K562 (cell line): Measurements from ENCODE around the gene ADGRD1. TPM values are rescaled to one million over a fixed set of nuclear protein-coding genes. Genes with fewer than 3 reads are reported as not detected.

ENCODE experiments used
- ATAC-seq: fragments of 200-7000 bp; cut with Tn5 transposase; 3 replicates; pipeline ENCODE4 v1.9.1; 2020; ENCODE audit warnings: moderate library complexity
- BruUV-seq: library from RNA; stranded (reverse); fragments of 400-500 nt; replicated peaks from 2 replicates; lab custom pipeline; 2021; lab: Mats Ljungman, UMichigan
- CTCF ChIA-PET: fragments of 300-600 bp; formaldehyde crosslinking; extraction: SDS; loops from one replicate; lab custom pipeline; 2021; ENCODE audit warnings: low intra/inter-chr PET ratio; lab: Yijun Ruan, JAX
- POLR2A ChIA-PET: fragments of 300-600, 350-650 bp; sonication (Branson Sonifier 250); formaldehyde crosslinking; extraction: SDS; loops from one replicate; lab custom pipeline; 2021; ENCODE audit warnings: antibody characterized with exemption, inconsistent platforms; lab: Yijun Ruan, JAX
- DNase-seq, 4 experiments: peaks; one replicate each; pipeline versions ENCODE4 v3.0.0 to v3.0.0-alpha.2; 2011 to 2018; ENCODE audit warnings: low spot score in 3 of 4, mixed read lengths in 3 of 4; ENCODE audit errors: extremely low read depth in 1 of 4
- FAIRE-seq: peaks from 2 replicates; lab custom pipeline; 2011; peaks lifted over from hg19 to GRCh38; lab: Jason Lieb, UNC
- H2AFZ ChIP-seq: 2 replicates; pipeline ENCODE4 v1.6.0; 2011; ENCODE audit warnings: low read depth, low read length, control low read depth, inconsistent platforms
- H3K27ac ChIP-seq: fragments of 200-600 bp; 3 replicates; pipeline ENCODE4 v1.8.0; 2011; ENCODE audit warnings: low read depth, mild to moderate bottlenecking, control low read depth, inconsistent platforms, low read length, moderate library complexity, mixed read lengths; ENCODE audit errors: extremely low read depth
- H3K27me3 ChIP-seq, 2 experiments: fragments of 300-600 bp in 1 of 2; 2 replicates in 1 of 2; 3 replicates in 1 of 2; pipeline versions ENCODE4 v1.6.0 to v1.8.0; 2011; ENCODE audit warnings: inconsistent platforms in 2 of 2, low read length in 2 of 2, mild to moderate bottlenecking in 1 of 2, mixed read lengths in 1 of 2, moderate library complexity in 1 of 2; ENCODE audit not compliant: control insufficient read depth in 2 of 2, insufficient read depth in 2 of 2
- H3K36me3 ChIP-seq: fragments of 300-600 bp; 3 replicates; pipeline ENCODE4 v1.8.0; 2011; ENCODE audit warnings: mild to moderate bottlenecking, low read length, inconsistent platforms; ENCODE audit not compliant: control insufficient read depth, insufficient read depth
- H3K4me1 ChIP-seq, 2 experiments: fragments of 200-600 bp in 1 of 2; replicated peaks in 1 of 2; 2 replicates in 1 of 2; 3 replicates in 1 of 2; pipeline versions ENCODE4 v1.5.1 to v1.8.0; 2011; ENCODE audit warnings: inconsistent platforms in 2 of 2, low read length in 2 of 2, mild to moderate bottlenecking in 1 of 2, mixed read lengths in 1 of 2, moderate library complexity in 1 of 2; ENCODE audit not compliant: control insufficient read depth in 2 of 2, insufficient read depth in 2 of 2
- H3K4me2 ChIP-seq: 2 replicates; pipeline ENCODE4 v1.6.1; 2011; ENCODE audit warnings: low read length, control low read depth, inconsistent platforms, mixed read lengths; ENCODE audit not compliant: insufficient read depth
- H3K4me3 ChIP-seq: fragments of 200-600 bp; sonication (generic), shearing (Covaris generic); 2 replicates; pipeline ENCODE4 v1.5.1; 2016; ENCODE audit warnings: control low read depth, inconsistent platforms
- H3K79me2 ChIP-seq: fragments of 200-600 bp; 3 replicates; pipeline ENCODE4 v1.8.0; 2011; ENCODE audit warnings: low read length, inconsistent platforms; ENCODE audit not compliant: control insufficient read depth, insufficient read depth
- H3K9ac ChIP-seq, 2 experiments: 2 replicates each; pipeline versions ENCODE4 v1.6.0 to v1.6.1; 2011; ENCODE audit warnings: low read depth in 2 of 2, low read length in 2 of 2, control low read depth in 1 of 2, inconsistent platforms in 1 of 2, mild to moderate bottlenecking in 1 of 2, mixed read lengths in 1 of 2; ENCODE audit not compliant: insufficient read depth in 1 of 2
- H3K9me1 ChIP-seq: one replicate; pipeline ENCODE4 v1.6.0; 2011; ENCODE audit warnings: inconsistent platforms, mild to moderate bottlenecking, low read length, moderate library complexity; ENCODE audit not compliant: control insufficient read depth, insufficient read depth
- H3K9me3 ChIP-seq: replicated peaks from 2 replicates; pipeline ENCODE4 v1.5.1; 2011; ENCODE audit warnings: low read depth, low read length, inconsistent platforms; ENCODE audit not compliant: control insufficient read depth, insufficient read depth
- H4K20me1 ChIP-seq: replicated peaks from 2 replicates; pipeline ENCODE4 v1.6.1; 2011; ENCODE audit warnings: low read length, inconsistent platforms, mixed read lengths; ENCODE audit not compliant: control insufficient read depth, insufficient read depth
- DPF2 ChIP-seq: fragments of 450-650 bp; IDR thresholded peaks from 2 replicates; pipeline ENCODE4 v1.6.1; 2016
- NR2C1 ChIP-seq, 2 experiments: fragments of 450-650 bp; IDR thresholded peaks; 2 replicates each; pipeline ENCODE4 v1.6.1; 2017; ENCODE audit warnings: mild to moderate bottlenecking in 2 of 2, antibody characterized with exemption in 1 of 2, inconsistent platforms in 1 of 2, missing compliant biosample characterization in 1 of 2, missing genetic modification characterization in 1 of 2
- RFX1 ChIP-seq: fragments of 450-650 bp; IDR thresholded peaks from 2 replicates; pipeline ENCODE4 v1.6.1; 2016; ENCODE audit warnings: mild to moderate bottlenecking, moderate library complexity
- ZNF263 ChIP-seq: sonication (generic); formaldehyde crosslinking; IDR thresholded peaks from 2 replicates; pipeline ENCODE4 v1.8.0; 2022; ENCODE audit warnings: mild to moderate bottlenecking, missing genetic modification reagents, borderline replicate concordance
- WGBS: fragments of 100-300 bp; shearing (Covaris generic); methylation state at CpG from one replicate; pipeline ENCODE4 v1.1.6; 2016; ENCODE audit warnings: low coverage, mixed read lengths; ENCODE audit not compliant: insufficient coverage; ENCODE audit errors: missing lambda C conversion rate; 5-methylcytosine and 5-hydroxymethylcytosine counted together
- in situ Hi-C: fragments of 300-500 bp; cut with MboI; formaldehyde crosslinking; loops from 4 replicates; pipeline ENCODE4 v1.15.0; 2018; ENCODE audit warnings: inconsistent platforms, mixed read lengths
- intact Hi-C: fragments of 100-400 bp; cut with micrococcal nuclease; formaldehyde crosslinking; loops from 2 replicates; pipeline ENCODE4 v1.14.2; 2022
- polyA plus RNA-seq, 8 experiments: library from polyadenylated mRNA; depleted of rRNA in 4 of 8; stranded (reverse) in 5 of 8; unstranded in 3 of 8; fragments of >200 nt; fragmentation: Nextera tagmentation in 2 of 8; fragmentation: Illumina TruSeq in 1 of 8; extraction: Ambion mirVana in 2 of 8; extraction: Trizol in 1 of 8; gene quantifications; 2 replicates each; pipeline versions ENCODE4 v1.2.1 to v1.2.3, GENCODE V29; 2011 to 2014; ENCODE audit warnings: inconsistent platforms in 1 of 8, missing spikeins in 1 of 8
- total RNA-seq, 7 experiments: library from RNA; depleted of rRNA in 6 of 7; stranded (reverse); fragments of >200 nt in 6 of 7; fragmentation: Illumina TruSeq in 2 of 7; extraction: Trizol in 2 of 7; gene quantifications; 2 replicates each; pipeline versions ENCODE4 v1.2.1 to v1.2.3, GENCODE V29; 2011 to 2021; ENCODE audit warnings: low replicate concordance in 1 of 7
- TF ChIP-seq, protein P1 (sequence below): fragments of 250-450 bp; sonication (Bioruptor Pico); IDR thresholded peaks from 2 replicates; pipeline ENCODE4 v1.8.0; 2021; ENCODE audit warnings: mild to moderate bottlenecking, moderate library complexity

Gene ADGRD1
- total and polyA plus RNA-seq, 9 of the 15 experiments (the other 6 are each of a cell fraction or from before 2014, with no cell fraction given), result 1.7 to 11.7 (median 3.3) TPM

DNA sequence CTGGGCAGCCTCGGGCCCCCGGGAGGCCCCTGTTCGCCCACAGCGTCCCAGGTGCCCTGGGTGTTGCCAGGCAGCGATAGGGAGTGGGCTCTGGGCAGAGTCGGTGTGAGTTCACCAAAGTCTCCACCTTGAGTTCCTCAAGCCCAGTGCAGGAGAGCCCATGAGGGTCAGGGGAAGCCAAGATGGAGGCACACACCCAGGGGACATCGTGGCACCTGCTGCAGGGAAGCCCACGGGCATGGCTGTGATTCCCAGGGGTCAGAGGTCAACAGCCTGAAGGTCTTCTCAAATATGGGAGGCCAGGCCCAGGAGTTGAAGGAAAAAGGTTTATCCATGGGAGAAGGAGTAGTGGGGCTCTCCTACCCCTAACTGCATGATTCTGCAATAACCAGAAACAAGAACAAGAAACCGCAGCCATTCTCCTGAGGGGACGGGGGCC lies 148.8 kb downstream of the ADGRD1 start:
- TF ChIP-seq DPF2, result no peak
- no peak for TF ChIP-seq NR2C1 (IDR thresholded peaks at IDR 0.05)
- TF ChIP-seq NR2C1 (tag; IDR thresholded peaks at IDR 0.05), result peak; percentile 52
- TF ChIP-seq ZNF263, result no peak
- no peaks in the 10 kb centered on the region; the same call in 1 of the 2 replicates for H4K20me1 ChIP-seq
- H3K9me3 ChIP-seq, result no peaks in the 10 kb centered on the region
- H3K4me3 ChIP-seq, result no peak overlapping the region
- in situ Hi-C loops (loop anchor here (10.0 kb wide), 1 partner anchor 732 kb away; no protein-coding TSS in a partner anchor), intact Hi-C loops (loop anchor here (10.0 kb wide), 2 partner anchors 338 to 732 kb away; no protein-coding TSS in a partner anchor)
- peaks cover 3 to 19% of the 10 kb centered on the region in 2 experiments; a peak in 2 of 5 replicates for H3K27me3 ChIP-seq
- ChIA-PET POLR2A (interaction anchor here (0.8 kb wide), 1 partner anchor 30 kb away, joined by 3 read pairs; no protein-coding TSS in a partner anchor), CTCF (no interaction called here)
- H3K36me3 ChIP-seq, result no peaks in the 10 kb centered on the region
- ATAC-seq (no peak), FAIRE-seq (no peak), DNase-seq (no peak)
- no peak overlapping the region for H2AFZ ChIP-seq
- 30% methylated on average over 10 of the region's 10 CpGs for WGBS
- H3K9me1 ChIP-seq, result no peaks in the 10 kb centered on the region
- H3K4me2 ChIP-seq, result no peak overlapping the region
- H3K4me1 ChIP-seq, result peaks cover 0 to 32% of the 10 kb centered on the region in 2 experiments; a peak in 2 of 5 replicates
- H3K79me2 ChIP-seq, result no peaks in the 10 kb centered on the region
- BruUV-seq, result no TSS peak
- no peak overlapping the region for H3K27ac ChIP-seq
- H3K9ac ChIP-seq, result no peak overlapping the region

DNA sequence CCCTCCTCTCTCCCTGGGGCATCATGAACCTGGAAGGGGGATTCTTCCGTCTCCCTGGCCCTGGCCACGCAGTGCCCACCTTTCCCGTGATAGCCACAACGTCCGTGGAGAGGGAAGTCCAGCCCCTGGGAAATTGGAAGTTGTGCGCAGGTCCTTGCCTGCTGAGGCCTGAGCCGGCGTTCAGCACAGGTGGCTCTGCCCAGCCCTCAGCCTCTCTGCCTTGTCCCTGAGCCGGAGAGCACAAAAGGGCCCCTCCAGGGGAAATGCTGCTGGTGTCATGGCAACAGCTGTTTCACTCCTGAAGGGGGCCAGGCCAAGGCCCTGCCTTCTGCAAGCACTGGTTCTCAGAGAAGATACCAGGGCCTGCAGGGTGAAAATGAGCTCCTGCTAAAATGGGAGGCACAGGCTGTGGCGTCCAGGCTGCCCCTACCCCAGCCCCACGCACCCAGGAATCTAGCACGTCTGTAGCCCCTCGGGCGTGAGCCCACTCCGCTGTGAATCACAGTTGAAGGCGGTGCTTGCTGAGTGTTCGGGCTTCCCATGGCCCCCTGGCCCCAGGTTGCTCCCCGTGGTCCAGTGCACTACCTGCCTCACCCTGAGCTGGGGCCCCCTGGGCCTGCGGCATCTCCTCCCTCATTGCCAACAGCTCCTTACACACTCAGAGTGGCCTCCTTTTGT lies 149.4 kb downstream of the ADGRD1 start:
- Histone ChIP-seq H3K4me2 (no peak overlapping the region), H3K27me3 (peaks cover 0 to 15% of the 10 kb centered on the region in 2 experiments; a peak in 2 of 5 replicates)
- BruUV-seq, result no TSS peak

More for the DNA sequence above, 149.4 kb downstream of the ADGRD1 start:
- no peak overlapping the region for H3K9ac ChIP-seq
- H3K9me3 ChIP-seq, result no peaks in the 10 kb centered on the region
- TF ChIP-seq, protein P1, sequence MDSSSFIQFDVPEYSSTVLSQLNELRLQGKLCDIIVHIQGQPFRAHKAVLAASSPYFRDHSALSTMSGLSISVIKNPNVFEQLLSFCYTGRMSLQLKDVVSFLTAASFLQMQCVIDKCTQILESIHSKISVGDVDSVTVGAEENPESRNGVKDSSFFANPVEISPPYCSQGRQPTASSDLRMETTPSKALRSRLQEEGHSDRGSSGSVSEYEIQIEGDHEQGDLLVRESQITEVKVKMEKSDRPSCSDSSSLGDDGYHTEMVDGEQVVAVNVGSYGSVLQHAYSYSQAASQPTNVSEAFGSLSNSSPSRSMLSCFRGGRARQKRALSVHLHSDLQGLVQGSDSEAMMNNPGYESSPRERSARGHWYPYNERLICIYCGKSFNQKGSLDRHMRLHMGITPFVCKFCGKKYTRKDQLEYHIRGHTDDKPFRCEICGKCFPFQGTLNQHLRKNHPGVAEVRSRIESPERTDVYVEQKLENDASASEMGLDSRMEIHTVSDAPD (CRISPR knock-in tag), result no peak
- TF ChIP-seq RFX1, result peak; percentile 41
- H3K27ac ChIP-seq, result no peak overlapping the region
- H3K9me1 ChIP-seq, result no peaks in the 10 kb centered on the region
- intact Hi-C loops, result loop anchor here (10.0 kb wide), 2 partner anchors 338 to 732 kb away; no protein-coding TSS in a partner anchor
- no peak overlapping the region for H2AFZ ChIP-seq
- H3K79me2 ChIP-seq, result no peaks in the 10 kb centered on the region
- POLR2A ChIA-PET, result interaction anchor here (0.8 kb wide), 1 partner anchor 29 kb away, joined by 3 read pairs; no protein-coding TSS in a partner anchor
- no peak for DNase-seq
- H3K4me3 ChIP-seq, result no peak overlapping the region
- peaks cover 0 to 27% of the 10 kb centered on the region in 2 experiments; a peak in 2 of 5 replicates for H3K4me1 ChIP-seq
- in situ Hi-C loops, result loop anchor here (10.0 kb wide), 1 partner anchor 732 kb away; no protein-coding TSS in a partner anchor
- 37% methylated on average over 17 of the region's 19 CpGs for WGBS
- FAIRE-seq, result no peak
- H4K20me1 ChIP-seq, result no peaks in the 10 kb centered on the region; the same call in 1 of the 2 replicates
- CTCF ChIA-PET, result interaction anchor here (2.2 kb wide), 1 partner anchor 727 kb away, joined by 11 read pairs; no protein-coding TSS in a partner anchor
- no peak for ATAC-seq
- no peaks in the 10 kb centered on the region for H3K36me3 ChIP-seq
